GM21526 (cell line): ENCODE results near the gene CDH13.

Experiments
- ATAC-seq: cut with Tn5 transposase; IDR thresholded peaks from one replicate; pipeline ENCODE4 v1.9.1; 2021; ENCODE audit warnings: moderate library complexity; ENCODE audit not compliant: unreplicated experiment, low FRiP score

CDH13 gene

GRCh38 chr16:83715217-83715920 lies 1088.6 kb downstream of the CDH13 start:
- no peak for ATAC-seq

- ATAC-seq: no peak
Observed at GRCh38 chr16:83717308-83717707, 1090.5 kb downstream of the CDH13 start.

DNA sequence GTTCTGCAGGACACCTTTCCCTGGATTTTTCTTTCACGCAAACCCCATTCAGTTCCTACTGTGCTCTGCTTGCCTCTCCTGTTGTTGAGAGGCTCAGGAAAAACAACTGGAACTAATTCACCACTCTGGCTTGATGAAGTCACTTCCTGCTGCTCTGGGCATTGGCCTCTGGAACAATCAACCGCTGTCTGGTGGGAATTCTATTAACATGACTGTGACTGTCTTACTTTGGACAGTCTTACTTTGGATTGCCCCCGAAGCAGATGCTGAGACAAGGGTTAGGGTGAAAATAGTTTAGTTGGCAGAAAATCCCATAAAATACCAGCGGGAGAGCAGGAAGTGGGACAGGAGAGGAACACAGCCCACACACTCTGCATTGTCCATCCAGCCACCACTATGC lies 1091.0 kb downstream of the CDH13 start:
- ATAC-seq: no peak

DNA sequence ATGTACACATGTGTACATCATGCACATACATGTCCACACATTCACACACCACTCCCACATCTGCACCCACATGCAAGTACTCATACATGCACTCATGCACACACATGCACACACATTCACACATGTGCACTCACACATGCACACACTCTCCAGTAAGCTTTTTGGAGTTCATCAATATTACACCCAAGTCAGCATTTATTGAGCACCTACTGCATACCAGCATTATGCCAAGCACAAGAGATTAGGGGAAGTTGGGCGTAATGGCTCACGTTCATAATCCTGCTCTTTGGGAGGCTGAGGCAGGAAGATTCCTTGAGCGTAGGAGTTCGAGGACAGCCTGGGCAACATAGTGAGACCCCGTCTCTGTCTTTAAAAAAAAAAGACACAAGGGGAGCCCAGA lies 1093.4 kb downstream of the CDH13 start:
- ATAC-seq: no peak

GRCh38 chr16:83720981-83721380 lies 1094.2 kb downstream of the CDH13 start:
- ATAC-seq: no peak

- ATAC-seq: no peak
Observed at GRCh38 chr16:83721676-83722075, 1094.9 kb downstream of the CDH13 start.

DNA sequence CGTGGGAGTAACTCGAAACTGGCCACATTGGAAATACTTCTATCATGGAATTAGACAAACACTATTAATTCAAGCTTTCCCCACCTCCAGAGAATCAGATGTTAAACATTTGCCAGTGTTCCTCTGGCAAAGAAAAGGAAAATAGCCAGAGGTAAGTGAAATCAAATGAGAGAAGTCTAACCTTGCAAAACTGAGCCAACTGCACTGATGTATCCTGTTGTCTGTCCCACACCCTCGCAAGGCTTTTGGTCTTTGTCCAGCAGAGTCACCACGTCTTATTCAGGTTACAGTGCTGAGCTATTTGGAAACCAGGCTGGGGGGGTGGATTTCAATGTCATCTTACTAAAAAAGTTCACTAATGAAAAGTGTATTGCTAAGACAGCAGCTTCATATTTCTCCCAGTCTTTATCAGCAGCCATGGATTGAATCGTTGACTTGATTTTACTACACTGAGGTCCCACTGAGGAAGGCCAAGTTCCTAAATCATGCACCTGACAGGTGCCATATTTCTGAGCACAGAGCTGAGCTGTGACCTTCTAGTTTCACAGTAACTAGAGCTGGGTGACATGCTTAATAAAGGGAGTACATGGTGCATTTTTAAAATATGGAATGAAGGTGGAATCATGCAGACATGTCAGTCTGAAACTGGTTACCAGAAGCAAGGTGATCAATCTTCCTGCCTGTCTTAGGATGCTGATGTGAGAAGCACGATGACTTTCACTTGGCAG lies 1095.9 kb downstream of the CDH13 start:
- ATAC-seq: no peak

- no peak for ATAC-seq
Observed at GRCh38 chr16:83723244-83723643, 1096.5 kb downstream of the CDH13 start.

DNA sequence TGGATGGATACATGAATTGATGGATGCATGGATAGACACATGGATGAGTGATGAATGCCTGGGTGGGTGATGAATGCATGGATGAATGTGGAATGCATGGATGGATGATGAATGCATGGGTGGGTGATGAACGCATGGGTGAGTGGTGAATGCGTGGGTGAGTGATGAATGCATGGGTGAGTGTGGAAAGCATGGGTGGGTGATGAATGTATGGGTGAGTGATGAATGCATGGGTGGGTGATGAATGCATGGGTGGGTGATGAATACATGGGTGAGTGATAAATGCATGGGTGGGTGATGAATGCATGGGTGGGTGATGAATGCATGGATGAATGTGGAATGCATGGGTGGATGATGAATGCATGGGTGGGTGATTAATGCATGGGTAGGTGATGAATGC lies 1097.1 kb downstream of the CDH13 start:
- no peak for ATAC-seq

DNA sequence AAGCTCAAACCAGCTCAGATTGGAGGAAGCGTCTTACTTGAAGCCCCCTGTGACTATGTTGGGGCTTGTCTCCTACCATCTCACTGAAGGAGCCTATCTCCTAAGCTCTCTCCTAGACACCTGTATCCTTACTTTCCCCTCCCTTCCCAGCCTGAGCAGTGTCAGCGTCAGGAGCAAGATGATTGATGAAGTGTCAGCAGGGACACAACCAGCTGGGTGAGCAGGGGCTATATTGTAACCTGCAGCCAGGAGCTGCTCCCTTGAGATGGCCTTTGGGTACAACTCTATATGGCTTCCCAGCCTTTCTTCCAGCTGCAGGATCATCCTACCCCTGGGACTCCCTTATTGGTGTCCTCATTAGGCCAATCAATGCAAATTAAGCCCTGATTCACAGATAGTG lies 1097.8 kb downstream of the CDH13 start:
- ATAC-seq: no peak

GRCh38 chr16:83725313-83725712 lies 1098.5 kb downstream of the CDH13 start:
- no peak for ATAC-seq

DNA sequence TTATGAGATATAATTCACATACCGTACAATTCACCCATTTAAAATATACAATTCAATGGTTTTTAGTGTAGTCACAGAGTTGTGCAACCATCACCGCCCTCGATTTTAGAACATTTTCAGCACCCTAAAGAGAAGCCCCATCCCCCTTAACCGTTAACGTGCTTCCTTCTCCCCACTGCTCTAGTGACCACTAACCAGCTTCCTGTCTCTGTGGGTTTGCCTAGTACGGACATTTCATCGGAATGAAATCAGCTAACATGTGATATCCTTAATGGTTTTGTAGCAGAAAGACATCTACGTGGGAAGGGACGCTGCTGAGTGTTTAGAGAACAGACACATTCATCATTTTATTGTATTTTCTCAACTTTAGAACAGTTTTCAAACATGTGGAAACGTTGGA lies 1100.2 kb downstream of the CDH13 start:
- ATAC-seq: no peak

DNA sequence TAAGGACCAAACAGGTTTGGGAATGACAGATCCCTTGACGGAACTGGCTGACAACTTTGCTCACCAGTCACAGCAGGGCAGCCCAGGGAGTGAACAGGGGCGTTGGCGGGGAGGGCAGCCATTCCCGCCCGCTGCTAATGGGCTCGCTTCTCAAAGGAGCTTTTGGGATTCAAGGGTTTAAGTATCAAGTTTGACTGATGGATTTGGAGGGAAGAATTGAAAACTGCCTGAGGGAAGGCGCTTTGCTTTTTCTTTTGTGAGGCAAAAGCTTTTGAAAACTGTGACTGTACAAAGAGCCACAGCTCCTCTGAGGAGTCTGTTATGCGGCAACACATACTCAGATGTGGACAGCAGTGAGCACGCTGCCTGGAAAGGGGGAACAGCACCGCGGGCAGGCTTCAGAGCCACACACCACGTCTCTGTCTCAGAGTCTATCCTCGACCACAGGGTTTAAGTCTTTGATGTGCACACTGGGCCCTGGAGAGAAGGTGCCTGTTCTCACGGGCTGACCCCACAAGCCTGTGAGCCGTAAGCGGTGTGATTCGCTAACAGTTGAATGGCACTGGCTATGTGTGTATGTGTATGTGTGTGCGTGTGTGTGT lies 1101.1 kb downstream of the CDH13 start:
- ATAC-seq: no peak

GRCh38 chr16:83728492-83728891 lies 1101.7 kb downstream of the CDH13 start:
- ATAC-seq: no peak

DNA sequence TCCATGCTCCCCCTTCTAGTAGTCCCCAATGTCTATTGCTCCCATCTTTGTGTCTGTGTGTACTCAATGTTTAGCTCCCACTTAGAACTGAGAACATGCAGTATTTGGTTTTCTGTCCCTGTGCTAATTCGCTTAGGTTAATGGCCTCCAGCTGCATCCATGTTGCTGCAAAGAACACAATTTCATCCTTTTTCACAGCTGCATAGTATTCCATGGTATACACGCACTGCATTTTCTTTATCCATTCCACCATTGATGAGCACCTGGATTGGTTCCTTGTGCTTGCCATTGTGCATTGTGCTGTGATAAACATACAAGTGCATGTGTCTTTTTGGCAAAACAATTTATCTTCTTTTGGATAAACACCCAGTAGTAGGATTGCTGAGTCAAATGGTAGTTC lies 1104.0 kb downstream of the CDH13 start:
- ATAC-seq: no peak

- ATAC-seq: no peak
Observed at GRCh38 chr16:83732536-83732935, 1105.8 kb downstream of the CDH13 start.

- ATAC-seq: no peak
Observed at GRCh38 chr16:83733301-83733700, 1106.5 kb downstream of the CDH13 start.

- ATAC-seq: no peak
Observed at GRCh38 chr16:83734136-83734535, 1107.4 kb downstream of the CDH13 start.

- no peak for ATAC-seq
Observed at GRCh38 chr16:83737729-83738354, 1111.1 kb downstream of the CDH13 start.

GRCh38 chr16:83738923-83739503 lies 1112.2 kb downstream of the CDH13 start:
- no peak for ATAC-seq
